ENCODE results near the gene SPINK4. TPM values are rescaled to one million over a fixed set of nuclear protein-coding genes. Genes with fewer than 3 reads are reported as not detected.
A peak's percentile ranks its signal among the peaks of the same experiment; 100 is the strongest.

SPINK4 gene
- total RNA-seq, 1 experiment from 2014 or later, result not detected

DNA sequence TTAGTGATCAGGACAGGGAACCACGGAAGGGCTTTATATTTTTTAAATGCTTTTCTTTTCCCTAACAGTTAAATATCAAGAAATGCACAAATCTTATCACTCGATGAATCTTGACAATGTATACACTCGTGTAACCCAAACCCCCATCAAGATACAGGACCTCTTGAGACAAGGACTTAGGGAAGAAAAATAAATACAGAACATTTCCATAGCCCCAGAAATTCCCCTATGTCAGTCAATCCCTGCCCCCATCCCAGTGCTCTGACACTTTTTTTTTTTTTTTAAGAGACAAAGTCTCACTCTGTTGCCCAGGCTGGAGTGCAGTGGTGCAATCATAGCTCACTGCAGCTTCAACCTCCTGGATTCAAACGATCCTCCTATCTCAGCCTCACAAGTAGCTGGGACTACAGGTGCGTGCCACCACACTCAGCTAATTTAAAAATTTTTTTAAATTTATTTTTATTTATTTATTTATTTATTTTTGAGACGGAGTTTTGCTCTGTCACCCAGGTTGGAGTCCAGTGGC is 2.7 kb downstream of the SPINK4 start:
- TF ChIP-seq, protein P1, sequence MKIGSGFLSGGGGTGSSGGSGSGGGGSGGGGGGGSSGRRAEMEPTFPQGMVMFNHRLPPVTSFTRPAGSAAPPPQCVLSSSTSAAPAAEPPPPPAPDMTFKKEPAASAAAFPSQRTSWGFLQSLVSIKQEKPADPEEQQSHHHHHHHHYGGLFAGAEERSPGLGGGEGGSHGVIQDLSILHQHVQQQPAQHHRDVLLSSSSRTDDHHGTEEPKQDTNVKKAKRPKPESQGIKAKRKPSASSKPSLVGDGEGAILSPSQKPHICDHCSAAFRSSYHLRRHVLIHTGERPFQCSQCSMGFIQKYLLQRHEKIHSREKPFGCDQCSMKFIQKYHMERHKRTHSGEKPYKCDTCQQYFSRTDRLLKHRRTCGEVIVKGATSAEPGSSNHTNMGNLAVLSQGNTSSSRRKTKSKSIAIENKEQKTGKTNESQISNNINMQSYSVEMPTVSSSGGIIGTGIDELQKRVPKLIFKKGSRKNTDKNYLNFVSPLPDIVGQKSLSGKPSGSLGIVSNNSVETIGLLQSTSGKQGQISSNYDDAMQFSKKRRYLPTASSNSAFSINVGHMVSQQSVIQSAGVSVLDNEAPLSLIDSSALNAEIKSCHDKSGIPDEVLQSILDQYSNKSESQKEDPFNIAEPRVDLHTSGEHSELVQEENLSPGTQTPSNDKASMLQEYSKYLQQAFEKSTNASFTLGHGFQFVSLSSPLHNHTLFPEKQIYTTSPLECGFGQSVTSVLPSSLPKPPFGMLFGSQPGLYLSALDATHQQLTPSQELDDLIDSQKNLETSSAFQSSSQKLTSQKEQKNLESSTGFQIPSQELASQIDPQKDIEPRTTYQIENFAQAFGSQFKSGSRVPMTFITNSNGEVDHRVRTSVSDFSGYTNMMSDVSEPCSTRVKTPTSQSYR (CRISPR knock-in tag; IDR thresholded peaks at IDR 0.05), result no peak
- no peak for TF ChIP-seq GABPB1 (CRISPR knock-in tag; IDR thresholded peaks at IDR 0.05)
- TF ChIP-seq, protein P2, sequence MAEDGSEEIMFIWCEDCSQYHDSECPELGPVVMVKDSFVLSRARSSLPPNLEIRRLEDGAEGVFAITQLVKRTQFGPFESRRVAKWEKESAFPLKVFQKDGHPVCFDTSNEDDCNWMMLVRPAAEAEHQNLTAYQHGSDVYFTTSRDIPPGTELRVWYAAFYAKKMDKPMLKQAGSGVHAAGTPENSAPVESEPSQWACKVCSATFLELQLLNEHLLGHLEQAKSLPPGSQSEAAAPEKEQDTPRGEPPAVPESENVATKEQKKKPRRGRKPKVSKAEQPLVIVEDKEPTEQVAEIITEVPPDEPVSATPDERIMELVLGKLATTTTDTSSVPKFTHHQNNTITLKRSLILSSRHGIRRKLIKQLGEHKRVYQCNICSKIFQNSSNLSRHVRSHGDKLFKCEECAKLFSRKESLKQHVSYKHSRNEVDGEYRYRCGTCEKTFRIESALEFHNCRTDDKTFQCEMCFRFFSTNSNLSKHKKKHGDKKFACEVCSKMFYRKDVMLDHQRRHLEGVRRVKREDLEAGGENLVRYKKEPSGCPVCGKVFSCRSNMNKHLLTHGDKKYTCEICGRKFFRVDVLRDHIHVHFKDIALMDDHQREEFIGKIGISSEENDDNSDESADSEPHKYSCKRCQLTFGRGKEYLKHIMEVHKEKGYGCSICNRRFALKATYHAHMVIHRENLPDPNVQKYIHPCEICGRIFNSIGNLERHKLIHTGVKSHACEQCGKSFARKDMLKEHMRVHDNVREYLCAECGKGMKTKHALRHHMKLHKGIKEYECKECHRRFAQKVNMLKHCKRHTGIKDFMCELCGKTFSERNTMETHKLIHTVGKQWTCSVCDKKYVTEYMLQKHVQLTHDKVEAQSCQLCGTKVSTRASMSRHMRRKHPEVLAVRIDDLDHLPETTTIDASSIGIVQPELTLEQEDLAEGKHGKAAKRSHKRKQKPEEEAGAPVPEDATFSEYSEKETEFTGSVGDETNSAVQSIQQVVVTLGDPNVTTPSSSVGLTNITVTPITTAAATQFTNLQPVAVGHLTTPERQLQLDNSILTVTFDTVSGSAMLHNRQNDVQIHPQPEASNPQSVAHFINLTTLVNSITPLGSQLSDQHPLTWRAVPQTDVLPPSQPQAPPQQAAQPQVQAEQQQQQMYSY (CRISPR knock-in tag; IDR thresholded peaks at IDR 0.05), result no peak
- no peak for TF ChIP-seq NR2C2 (CRISPR knock-in tag; IDR thresholded peaks at IDR 0.05)
- TF ChIP-seq, protein P3, sequence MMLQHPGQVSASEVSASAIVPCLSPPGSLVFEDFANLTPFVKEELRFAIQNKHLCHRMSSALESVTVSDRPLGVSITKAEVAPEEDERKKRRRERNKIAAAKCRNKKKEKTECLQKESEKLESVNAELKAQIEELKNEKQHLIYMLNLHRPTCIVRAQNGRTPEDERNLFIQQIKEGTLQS (CRISPR knock-in tag; conservative IDR thresholded peaks at IDR 0.05), result no peak
- no peak for TF ChIP-seq ZNF121 (CRISPR knock-in tag; IDR thresholded peaks at IDR 0.05)
- no peak for TF ChIP-seq ZNF263 (CRISPR knock-in tag; IDR thresholded peaks at IDR 0.05; ENCODE audit: low read depth)
- TF ChIP-seq, protein P4, sequence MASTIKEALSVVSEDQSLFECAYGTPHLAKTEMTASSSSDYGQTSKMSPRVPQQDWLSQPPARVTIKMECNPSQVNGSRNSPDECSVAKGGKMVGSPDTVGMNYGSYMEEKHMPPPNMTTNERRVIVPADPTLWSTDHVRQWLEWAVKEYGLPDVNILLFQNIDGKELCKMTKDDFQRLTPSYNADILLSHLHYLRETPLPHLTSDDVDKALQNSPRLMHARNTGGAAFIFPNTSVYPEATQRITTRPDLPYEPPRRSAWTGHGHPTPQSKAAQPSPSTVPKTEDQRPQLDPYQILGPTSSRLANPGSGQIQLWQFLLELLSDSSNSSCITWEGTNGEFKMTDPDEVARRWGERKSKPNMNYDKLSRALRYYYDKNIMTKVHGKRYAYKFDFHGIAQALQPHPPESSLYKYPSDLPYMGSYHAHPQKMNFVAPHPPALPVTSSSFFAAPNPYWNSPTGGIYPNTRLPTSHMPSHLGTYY (CRISPR knock-in tag; IDR thresholded peaks at IDR 0.05), result no peak
- TF ChIP-seq SMAD3 (CRISPR knock-in tag; IDR thresholded peaks at IDR 0.05; ENCODE audit: borderline replicate concordance), result no peak
- no peak for TF ChIP-seq JAZF1 (CRISPR knock-in tag; IDR thresholded peaks at IDR 0.05)
- ATAC-seq (no peak), DNase-seq (ENCODE audit: low spot score) (no peak)
- Mint-ChIP-seq H3K27me3 (ENCODE audit: low read depth) (no peaks in the 10 kb centered on the region), H3K9me3 (no peaks in the 10 kb centered on the region), H3K27ac (no peak overlapping the region), H3K36me3 (no peaks in the 10 kb centered on the region), H3K4me1 (no peaks in the 10 kb centered on the region), H3K4me3 (no peak overlapping the region)
- POLR2A ChIA-PET, result no interaction called here
- CTCF ChIA-PET, result interaction anchor here (1.4 to 3.3 kb wide), 3 partner anchors 9 to 173 kb away, joined by 3 to 12 read pairs (median 4); no protein-coding TSS in a partner anchor

DNA sequence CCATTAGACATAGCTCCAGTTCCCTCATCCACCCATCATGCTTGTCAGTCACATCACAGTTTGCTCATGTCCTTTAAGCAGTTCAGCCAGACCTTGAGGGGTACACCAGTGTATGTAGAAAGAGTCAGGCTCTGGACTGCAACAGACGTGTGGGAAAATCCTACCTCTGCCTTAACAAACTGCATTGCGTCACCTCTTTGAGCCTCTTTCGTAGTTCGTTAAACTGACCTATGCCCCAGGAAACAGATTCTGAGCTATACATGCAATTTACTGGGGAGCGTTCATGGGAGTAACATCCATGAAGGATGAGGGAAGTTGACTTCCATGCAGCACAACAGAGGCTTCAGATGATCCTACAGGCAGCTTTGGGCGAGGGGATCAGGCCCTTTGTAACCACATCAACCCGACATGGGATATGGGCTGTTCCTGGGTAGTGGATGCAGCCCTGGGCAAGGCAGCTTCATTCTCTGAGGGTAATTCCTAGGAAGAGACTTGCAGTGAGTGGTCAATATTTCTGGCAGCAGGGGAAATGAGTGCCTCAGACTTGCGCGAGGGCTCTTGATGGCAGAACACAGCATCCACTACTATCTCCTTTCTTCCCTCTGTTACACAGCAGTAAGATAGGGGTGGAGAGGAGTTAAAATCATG is 4.3 kb downstream of the SPINK4 start:
- CTCF ChIA-PET, result no interaction called here
- Mint-ChIP-seq H3K36me3 (no peaks in the 10 kb centered on the region), H3K9me3 (no peaks in the 10 kb centered on the region), H3K27me3 (ENCODE audit: low read depth) (no peaks in the 10 kb centered on the region), H3K27ac (no peak overlapping the region), H3K4me3 (no peak overlapping the region), H3K4me1 (no peaks in the 10 kb centered on the region)
- ATAC-seq (no peak), DNase-seq (ENCODE audit: low spot score) (no peak)
- POLR2A ChIA-PET, result interaction anchor here (0.6 kb wide), 1 partner anchor 46 kb away, joined by 5 read pairs; the partner anchor contains the start of gene NFX1
- TF ChIP-seq GABPB1 (CRISPR knock-in tag; IDR thresholded peaks at IDR 0.05) (peak; percentile 51; the same call in 1 of the 2 replicates), ZNF121 (CRISPR knock-in tag; IDR thresholded peaks at IDR 0.05) (no peak), NFYB (CRISPR knock-in tag; conservative IDR thresholded peaks at IDR 0.05; ENCODE audit: low read depth) (no peak), OVOL2 (CRISPR knock-in tag; IDR thresholded peaks at IDR 0.05; ENCODE audit: borderline replicate concordance) (no peak), TP53 (CRISPR knock-in tag; IDR thresholded peaks at IDR 0.05) (no peak), GTF2I (CRISPR knock-in tag; conservative IDR thresholded peaks at IDR 0.05) (no peak)
- TF ChIP-seq, protein P3 (CRISPR knock-in tag; conservative IDR thresholded peaks at IDR 0.05), result no peak
